Mucosa of gallbladder (tissue), 1 donor: ENCODE measurements around the gene MARCHF3. TPM values are rescaled to one million over a fixed set of nuclear protein-coding genes. Genes with fewer than 3 reads are reported as not detected.
A peak's percentile ranks its signal among the peaks of the same experiment; 100 is the strongest.
"Not testable (repeated sequence)": the region's sequence is repeated elsewhere in the genome, so short reads cannot be mapped to it uniquely, and the experiment has no call there.

Experiments
- DNase-seq: peaks from one replicate; pipeline ENCODE4 v3.0.0-alpha.2; 2020; ENCODE audit warnings: low spot score
- total RNA-seq: library from RNA; stranded (reverse); gene quantifications from one replicate; pipeline ENCODE4 v1.2.1, GENCODE V29; 2021
- donor health status: DM: no; HTN: no; CAD: no.

The MARCHF3 gene
- total RNA-seq, 1 donor from 2014 or later = 48.2 TPM

DNA sequence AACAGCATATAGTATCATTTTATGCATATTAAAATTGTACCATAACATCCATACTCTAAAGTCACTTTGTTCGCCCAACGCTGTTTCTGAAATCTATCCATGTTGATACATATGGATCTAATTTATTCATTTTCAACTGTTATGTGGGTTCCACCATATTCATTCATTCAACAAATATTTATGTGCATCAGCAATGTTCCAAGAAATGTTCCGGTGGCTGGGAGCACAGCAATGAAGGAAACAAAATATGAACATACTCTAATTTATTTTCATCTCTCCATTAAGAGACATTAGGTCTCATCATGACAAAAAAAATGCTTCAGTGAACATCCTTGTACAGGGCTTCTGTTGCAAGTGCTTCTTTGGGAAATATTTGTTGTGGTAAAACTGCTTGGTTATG, 75.4 kb downstream of the MARCHF3 start:
- DNase-seq = no peak

DNA sequence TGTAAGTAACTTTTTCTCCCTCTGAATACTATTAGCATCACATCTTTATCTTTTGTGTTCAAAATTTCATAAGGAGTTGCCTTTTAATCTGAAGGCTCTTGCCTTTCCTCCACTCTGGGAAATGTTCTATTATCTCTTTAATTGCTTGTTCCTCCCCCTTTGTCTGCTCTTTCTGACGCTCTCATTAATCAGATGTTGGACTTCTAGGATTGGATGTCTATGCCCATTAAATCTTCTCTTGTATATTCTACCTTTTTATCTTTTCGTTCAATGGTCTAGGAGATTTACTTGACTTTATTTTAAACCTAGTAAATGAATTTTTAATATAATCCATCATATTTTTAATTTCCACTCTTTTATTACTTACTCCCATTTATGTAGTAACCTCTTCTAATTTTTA, 76.7 kb downstream of the MARCHF3 start:
- DNase-seq = no peak

DNA sequence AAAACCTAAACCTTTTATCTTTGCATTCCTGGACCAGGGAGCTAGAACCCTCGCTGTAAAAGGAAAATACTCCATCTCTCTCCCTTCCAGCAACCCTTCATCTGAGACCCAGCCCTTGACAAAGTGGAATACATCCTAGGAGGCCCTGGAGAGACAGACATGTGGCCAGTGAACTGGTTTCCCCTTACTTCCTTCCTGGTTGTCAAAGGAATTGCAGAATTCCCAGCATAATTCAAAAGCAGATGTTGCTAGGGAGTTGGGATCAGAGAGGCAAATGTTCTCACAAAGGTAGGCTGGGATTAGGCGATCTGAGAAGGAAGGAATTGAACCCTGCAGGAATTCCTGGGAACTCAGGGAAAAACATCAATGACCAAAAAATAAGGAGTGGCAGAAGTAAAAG, 80.9 kb downstream of the MARCHF3 start:
- DNase-seq = no peak

DNA sequence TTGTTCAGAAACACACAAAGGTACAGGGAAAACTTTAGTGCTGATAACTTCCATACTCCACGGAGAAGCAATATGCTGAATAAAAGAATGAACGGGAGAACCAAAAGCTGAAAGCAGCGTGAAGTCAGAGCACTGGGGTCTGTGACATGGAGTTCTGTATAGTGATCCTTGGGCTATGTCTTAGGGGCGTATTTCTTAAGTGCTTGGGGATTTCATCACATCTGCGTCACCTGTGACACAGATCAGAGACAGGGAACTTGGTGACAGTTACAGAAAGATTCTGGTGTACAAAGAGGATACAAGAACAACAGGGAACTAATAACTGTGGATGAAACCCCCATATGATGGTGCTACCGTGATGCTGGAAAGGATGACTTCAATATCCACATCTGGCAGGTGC, 81.9 kb downstream of the MARCHF3 start:
- no peak for DNase-seq

DNA sequence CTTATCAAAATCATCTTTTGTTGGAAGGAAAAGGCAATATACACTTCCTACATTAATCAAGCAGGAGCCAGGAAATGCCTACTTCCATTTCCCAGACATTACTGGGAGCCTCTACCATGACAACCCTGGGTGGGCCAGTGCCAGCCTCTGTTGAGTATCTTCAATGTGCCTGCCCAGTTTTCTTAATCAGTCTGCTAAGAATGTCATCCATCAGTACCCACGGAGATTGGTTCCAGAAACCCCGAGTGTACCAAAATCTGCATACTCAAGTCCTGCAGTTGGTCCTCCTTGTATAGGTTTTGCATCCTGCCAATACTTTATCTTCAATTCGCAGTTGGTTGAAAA, 82.4 kb downstream of the MARCHF3 start:
- DNase-seq = no peak

DNA sequence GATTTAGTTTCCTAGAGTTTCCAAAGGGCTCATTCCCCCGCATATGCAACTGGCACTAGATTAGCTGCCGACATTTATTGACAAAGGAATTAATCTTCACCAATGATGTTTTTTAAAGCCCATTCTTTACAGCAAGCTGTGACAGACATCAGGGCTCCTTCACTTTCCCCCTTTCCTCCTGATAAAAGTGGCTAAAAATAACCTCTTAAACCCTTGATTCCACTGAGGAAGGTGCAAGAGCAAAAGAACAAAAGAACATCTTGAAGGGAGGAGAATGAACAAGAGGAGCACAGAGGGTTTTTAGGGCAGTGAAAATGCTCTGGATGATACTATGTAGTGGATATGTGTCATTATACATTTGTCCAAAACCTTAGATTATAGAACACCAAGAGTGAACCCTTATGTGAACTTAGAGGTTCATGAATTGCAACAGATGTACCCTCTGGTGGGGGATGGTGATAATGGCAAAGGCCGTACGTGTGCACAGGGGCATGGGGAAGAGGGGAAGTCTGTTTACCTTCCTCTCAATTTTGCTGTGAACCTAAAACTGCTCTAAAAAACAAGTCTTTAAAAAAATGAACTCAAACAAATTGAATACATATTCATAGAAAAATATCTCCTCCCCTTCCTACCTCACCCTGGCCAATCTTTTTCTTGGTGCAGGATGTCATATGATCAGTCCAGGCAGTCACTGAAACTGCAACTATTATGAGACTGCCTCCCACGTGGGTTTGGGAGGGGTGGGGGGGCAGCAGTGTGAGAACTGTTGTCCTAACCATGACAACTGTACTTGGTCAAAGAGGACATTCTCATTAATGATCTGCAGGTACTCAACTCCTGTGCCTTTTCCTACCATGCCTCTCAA, 83.0 kb downstream of the MARCHF3 start:
- no peak for DNase-seq

DNA sequence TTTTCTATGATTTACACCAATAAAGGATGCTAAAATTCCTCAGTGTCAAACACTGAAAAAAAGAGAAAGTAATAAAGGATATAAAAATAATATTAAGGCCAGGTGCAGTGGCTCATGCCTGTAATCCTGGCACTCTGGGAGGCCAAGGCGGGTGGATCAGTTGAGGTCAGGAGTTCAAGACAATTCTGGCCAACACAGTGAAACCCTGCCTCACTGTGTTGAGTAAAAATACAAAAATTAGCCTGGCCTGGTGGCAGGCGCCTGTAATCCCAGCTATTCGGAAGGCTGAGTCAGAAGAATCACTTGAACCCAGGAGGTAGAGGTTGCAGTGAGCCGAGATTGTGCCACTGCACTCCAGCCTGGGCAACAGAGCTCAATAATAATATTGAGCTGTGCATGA, 87.5 kb downstream of the MARCHF3 start:
- DNase-seq = not testable (repeated sequence)

DNA sequence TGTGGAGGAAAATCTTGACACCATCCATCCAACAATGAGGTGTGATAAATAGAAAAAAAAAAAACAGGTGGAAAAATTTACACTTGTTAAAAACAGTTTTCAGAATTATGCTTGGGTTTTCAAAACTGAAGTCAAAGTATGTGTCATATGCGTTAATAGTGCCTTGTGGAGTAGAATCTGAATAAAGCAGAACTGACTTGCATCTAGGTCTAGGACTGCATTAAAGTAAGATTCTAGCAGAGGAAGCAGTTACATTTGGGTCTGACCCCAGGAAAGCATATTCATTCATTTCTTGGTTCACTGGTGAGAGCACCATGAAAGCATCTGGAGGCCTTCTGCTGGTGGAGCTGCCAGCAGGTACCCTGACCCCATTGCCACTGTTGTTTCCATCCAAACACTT, 89.0 kb downstream of the MARCHF3 start:
- no peak for DNase-seq

DNA sequence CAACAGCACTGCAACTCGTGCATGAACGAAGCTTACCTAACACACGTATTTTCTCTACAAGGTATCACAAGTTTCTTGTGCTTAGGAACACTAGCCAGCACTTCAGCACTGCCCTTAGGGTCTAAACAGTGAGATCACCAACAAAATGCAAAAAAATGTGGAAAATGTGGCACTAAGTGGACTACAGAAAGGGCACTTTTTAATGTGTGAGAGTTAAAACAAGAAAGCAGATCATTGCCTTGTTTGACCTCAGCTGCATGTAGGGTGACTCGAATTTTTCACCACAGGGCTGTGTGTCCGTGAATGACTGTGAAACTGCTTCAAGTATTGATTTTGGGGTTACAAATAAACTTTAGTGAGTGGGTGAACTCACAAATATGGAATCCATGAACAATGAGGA, 90.5 kb downstream of the MARCHF3 start:
- peak; percentile 30 for DNase-seq

DNA sequence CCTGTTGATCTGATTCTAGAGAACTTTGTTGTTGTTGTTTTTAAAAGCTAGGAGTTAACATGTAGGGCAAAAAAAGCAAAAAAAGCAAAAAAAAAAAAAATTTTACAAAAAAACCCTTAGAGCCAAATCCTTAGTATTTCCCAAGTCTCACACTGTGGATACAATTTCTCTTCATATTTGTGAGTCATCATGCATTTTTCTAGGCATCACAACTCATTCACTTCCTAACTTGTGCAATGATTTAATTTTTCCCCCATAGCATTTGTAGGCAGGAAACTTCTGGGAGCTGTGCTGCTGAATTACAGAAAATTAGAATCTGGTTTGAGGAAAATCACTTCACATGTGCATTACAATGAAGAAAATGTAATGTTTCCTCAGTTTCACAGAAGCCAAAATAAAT, 91.9 kb downstream of the MARCHF3 start:
- DNase-seq = no peak

DNA sequence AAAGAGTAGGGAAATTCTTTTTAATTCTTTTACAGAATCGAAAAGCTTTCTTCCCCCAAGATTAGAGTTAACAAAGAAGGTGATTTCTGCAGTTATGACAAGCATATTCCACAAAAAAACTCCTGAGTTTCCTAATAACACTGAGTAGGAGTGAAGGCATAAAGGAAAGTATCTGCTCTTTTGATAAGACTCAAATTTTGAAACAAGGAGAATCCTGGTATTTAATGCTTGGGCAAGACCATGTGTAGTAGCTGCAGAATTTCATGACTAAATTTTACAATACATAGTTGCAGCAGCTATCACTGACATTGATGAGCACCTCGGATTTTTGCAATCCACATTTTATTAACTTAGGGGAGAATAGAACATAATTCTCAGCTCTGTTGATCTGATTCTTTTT, 92.6 kb downstream of the MARCHF3 start:
- no peak for DNase-seq

DNA sequence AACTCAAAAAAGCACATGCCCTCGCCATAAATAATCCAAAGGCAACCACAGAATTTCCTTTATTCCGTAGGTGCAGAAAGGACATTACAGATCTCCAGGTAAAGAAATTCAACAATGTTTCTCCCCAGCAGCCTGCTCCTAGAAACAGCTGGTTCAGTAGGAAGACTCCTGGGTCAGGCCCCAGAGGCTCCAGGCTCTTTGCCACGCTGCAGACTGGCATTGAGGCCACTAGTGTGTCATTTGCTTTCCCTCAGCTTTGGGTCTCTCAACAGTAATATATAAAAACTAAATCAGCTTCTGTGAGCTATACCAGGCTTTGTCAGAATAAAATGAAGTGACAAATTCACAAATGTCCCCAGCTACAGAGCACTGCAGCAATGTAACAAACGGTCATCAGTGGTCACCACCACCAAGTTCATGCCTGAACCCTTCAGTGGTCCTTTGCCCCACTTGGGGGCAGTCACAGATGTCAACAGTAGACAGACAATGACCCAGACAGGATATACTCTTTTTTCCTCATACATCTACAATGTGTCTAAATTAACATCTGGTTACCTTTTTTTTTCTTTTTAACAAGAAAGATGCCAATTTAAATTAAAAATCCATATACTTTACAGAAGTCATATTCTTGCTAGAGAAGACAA, 93.5 kb downstream of the MARCHF3 start:
- no peak for DNase-seq

DNA sequence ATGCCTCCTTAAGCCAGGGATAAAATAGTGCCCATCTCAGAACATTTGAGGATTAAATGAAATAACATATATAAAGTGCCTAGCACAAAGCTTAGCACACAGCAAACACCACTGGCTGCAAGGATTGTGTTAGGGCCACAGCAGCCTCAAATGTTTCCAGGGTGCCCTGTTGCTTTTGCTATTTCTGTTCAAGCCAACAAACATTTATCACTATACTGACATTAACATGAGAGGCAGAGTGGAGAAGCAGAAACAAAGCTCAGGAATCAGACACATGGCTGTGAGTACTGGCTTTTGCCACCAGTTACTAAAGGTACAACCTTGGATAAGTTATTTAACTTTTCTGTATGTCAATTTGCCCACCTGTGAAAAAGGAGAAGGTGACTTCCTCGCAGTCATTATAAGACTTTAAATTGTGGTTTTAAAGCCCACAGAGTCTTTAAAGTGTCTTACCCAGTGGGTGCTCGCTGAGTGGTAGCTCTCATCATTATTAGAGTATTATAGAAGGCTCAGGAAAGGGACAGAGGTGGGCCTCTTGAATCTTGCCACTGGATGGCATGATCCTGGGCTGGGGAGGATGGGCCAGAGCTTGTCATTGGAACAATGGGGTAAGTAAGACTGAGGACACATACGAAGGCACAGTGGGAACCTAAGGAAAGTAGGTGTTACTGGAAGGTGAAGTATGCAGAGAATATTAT, 98.2 kb downstream of the MARCHF3 start:
- DNase-seq = no peak

DNA sequence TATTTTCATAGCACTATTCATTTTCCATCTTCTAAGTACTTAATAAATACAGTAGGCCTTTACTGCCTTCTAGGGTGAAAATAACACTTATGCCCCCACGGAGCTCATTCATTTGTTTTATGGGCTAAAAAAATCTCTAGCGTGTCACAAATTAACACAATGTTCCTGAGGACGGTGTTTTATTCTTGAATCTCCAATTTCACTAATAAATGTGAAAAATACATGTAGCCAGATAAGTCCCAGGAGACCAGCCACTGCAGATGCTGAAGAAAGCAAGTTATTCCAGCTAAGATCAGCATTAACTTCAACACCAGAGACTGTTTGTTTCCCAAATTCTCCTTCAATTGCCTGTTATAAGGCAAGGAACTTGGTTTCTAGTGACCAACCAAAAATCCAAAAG, 102.3 kb downstream of the MARCHF3 start:
- no peak for DNase-seq

DNA sequence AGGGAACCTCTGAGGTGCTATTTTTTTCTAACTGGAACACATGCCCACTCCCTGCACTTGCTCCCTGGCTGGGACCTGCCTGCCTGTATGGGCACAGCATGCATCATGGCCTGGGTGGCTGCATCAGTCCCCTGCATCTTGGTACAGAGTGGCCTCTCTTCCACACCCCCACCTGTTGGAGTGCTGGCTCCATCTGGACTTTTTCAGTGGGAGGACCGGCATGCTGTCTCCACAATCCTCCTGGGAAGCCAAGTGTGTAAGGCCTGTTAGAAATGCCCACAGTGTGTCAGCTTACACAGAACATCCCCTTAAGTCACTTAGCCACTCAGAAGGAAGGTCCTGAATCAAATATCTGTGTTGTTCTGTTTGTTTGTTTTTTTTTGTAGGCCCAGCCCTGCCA, 102.9 kb downstream of the MARCHF3 start:
- DNase-seq = no peak

DNA sequence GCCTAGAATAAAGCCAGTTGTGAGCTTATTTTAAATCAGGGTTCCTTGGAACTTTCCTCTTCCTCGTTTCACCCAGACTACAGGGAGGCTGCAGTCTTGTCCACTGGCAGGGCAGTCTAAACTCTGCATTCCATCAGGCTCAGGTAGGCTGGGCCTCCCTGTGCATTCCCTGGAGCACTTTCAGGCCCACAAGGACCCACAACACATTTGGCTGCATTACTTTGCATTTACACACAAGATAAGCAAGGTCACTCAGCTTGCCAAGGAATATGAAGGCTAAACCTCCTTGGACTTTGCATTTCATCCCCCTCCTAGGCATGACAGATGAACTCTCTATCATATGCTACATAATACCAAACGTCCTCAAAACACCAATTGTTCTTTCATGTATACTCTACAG, 104.2 kb downstream of the MARCHF3 start:
- no peak for DNase-seq

DNA sequence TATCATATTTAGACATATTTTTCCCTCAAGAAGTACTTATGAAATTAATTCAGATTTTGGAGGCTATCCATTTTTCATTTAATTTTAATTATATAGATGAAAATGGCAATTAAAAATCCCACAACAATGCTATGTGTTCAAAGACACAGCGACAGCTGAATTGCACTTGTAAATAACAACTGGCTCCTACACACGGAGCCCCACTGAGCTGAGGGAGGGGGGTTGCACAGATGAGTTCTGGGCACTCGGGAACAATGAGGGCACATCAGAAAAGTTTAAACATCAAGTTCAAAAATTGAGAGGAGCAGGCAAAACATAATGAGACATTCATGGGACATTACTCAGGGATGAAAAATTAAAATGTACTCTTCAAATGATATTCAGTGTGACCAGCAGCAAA, 104.9 kb downstream of the MARCHF3 start:
- DNase-seq = no peak

DNA sequence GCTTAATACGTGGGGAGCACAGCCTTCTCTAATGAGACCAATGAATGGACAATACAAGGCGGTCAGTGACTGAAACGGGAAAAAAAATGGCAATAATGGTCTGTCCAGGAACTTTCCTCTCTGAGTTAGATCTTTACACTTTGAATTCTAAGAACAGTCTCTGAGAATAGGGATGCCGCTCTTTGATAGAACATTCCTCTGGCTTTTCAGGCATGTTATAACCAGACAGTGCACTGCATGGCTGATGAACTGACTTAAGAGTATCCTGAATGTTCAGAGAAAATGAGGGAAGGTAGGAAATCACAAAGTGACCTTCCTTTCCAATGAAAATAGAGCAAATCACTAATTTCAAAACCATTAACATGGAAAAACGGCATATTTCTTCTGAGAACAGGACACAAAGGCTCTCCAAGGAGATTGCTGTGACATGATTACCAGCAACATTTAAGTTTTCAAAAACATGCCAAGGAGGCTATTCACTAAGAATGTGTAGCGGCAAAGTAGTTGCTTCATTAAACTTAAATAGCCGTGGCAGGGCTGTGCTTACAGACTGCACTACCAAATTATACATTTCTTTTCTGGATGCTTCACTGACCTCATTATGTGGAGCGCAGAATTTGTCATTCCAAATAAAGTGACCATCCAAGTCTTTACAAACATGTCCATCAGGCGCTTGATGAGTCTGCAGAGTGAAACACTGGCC, 105.9 kb downstream of the MARCHF3 start:
- no peak for DNase-seq

DNA sequence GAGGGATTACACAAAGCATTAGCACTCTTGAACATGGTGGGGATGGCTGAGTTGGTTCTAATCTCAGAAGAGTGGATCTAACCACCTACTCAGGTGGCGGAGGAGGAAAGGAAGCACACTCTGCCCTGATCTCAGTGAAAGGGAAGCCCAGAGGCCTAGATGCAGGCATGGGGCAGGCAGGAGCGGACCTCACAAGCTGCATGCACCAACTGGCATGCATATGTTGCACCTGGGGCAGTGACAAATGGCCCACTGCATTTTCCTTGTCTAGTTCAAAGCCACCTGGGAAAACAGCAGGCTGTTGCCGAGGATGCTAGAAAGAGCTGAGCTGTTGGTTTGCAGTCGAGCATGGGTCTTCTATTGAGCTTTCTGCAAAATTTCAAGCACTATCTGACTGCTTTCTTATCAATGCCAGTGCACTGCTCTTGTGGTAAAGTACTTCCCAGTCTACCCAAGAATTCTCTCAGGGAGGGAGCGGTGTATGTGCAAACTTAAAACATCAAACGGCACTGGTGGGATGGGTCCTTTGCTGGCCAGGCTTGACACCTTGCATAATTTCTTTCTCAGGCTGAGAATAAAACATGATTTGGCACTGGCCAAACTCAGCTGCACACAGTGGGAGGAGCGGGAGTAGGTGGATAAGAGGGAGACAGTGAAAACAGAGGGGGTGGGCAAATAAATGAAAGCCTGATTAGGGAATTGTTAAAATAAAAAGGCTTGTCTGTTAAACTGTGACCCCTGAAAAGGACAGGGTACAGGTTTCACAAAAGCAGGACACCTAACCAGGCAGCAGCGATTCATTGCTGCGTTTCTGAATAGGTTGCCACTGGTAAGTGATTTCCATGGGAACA, 108.9 kb downstream of the MARCHF3 start:
- DNase-seq = no peak

DNA sequence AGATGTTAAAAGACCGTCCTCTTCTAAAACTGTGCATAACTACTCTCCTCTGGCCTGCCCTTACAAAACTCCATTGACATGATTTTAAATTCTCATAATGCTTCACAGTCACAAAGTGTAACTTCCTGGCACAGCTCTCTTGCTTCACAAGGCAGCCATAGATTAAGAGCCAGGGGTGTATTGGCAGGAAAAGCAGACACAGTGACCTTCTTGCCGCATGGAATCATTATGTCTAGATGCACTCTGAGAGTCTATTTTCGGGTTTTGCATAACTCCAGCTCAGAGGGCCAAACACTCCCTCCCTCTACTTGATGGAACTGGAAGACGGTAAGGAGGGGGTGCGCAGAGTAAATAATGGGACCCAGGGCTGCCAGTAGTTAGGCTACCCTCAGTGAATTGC, 110.1 kb downstream of the MARCHF3 start:
- no peak for DNase-seq

DNA sequence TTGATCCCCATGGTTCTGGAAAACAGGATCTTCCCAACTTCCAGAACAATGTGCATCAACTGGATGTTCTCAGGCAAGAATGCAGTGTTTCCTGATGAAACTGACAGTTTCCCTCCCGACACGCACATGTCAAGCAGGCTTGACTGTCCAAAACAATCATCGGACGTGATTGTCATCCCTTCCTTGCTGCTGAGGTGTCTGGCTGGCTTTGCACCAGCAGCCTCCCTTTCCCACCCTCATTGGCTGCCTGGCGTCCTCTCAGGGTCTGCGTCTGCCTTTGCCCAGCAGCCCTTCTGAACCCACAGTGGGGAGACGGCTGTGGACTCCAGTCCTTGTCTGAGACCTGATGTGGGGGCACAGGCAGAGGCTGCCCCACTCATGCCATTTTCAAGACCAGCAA, 110.8 kb downstream of the MARCHF3 start:
- no peak for DNase-seq

DNA sequence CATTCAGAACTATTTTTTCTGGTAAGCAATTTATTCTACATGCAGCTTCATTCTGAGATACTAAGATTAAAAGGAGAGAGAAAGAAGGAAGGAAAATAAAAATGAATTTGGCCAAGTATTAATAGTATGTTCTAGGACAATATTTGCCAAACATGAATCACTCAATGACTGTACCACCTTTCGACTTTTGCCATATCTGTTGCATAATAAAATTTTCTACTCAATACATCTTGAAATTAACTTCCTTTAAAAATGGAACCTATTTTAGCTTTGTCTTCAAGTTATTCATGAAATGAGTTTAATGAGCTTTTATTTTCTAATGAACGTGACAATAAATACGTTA, 111.8 kb downstream of the MARCHF3 start:
- DNase-seq = no peak
